OCI-LY1 (cell line): ENCODE data around the gene GDPD1.
A peak's percentile ranks its signal among the peaks of the same experiment; 100 is the strongest.
"Not testable (repeated sequence)": the region's sequence is repeated elsewhere in the genome, so short reads cannot be mapped to it uniquely, and the experiment has no call there.

Source experiments
- H2AFZ ChIP-seq: fragments of 200-600 bp; sonication (generic), shearing (Covaris generic); 2 replicates; pipeline ENCODE4 v1.6.0; 2014; ENCODE audit warnings: antibody characterized with exemption, mild to moderate bottlenecking, low read length
- H3F3A ChIP-seq: fragments of 200-600 bp; sonication (generic), shearing (Covaris generic); 2 replicates; pipeline ENCODE4 v1.6.0; 2014; ENCODE audit warnings: mild to moderate bottlenecking, antibody characterized with exemption, low read length, moderate library complexity; ENCODE audit not compliant: insufficient read depth
- H3K27ac ChIP-seq: fragments of 200-600 bp; sonication (generic); 2 replicates; pipeline ENCODE4 v1.5.1; 2014; ENCODE audit warnings: low read length, mixed run types, mild to moderate bottlenecking, low read depth; ENCODE audit not compliant: poor library complexity, severe bottlenecking
- H3K27me3 ChIP-seq: fragments of 200-600 bp; sonication (generic); 2 replicates; pipeline ENCODE4 v1.6.0; 2014; ENCODE audit warnings: antibody characterized with exemption, mild to moderate bottlenecking, low read length, moderate library complexity; ENCODE audit not compliant: insufficient read depth
- H3K36me3 ChIP-seq: fragments of 200-600 bp; sonication (generic); 2 replicates; pipeline ENCODE4 v1.6.1; 2014; ENCODE audit warnings: mild to moderate bottlenecking, antibody characterized with exemption, low read length, moderate library complexity, mixed read lengths; ENCODE audit not compliant: insufficient read depth
- H3K4me1 ChIP-seq: fragments of 200-600 bp; sonication (generic); 2 replicates; pipeline ENCODE4 v1.5.1; 2014; ENCODE audit warnings: mild to moderate bottlenecking, low read length, moderate library complexity; ENCODE audit not compliant: insufficient read depth, severe bottlenecking
- H3K4me2 ChIP-seq: fragments of 200-600 bp; sonication (generic), shearing (Covaris generic); 2 replicates; pipeline ENCODE4 v1.6.1; 2014; ENCODE audit warnings: low read length
- H3K4me3 ChIP-seq: fragments of 200-600 bp; sonication (generic); 2 replicates; pipeline ENCODE4 v1.5.1; 2014; ENCODE audit warnings: low read length, low read depth, mild to moderate bottlenecking, mixed read lengths; ENCODE audit not compliant: poor library complexity, severe bottlenecking
- H3K79me2 ChIP-seq: fragments of 200-600 bp; shearing (Covaris generic); 2 replicates; pipeline ENCODE4 v1.6.1; 2016; ENCODE audit warnings: mixed run types, low read length, mixed read lengths; ENCODE audit not compliant: insufficient read depth
- H3K9ac ChIP-seq: fragments of 200-600 bp; sonication (generic), shearing (Covaris generic); 2 replicates; pipeline ENCODE4 v1.6.1; 2014; ENCODE audit warnings: mild to moderate bottlenecking, low read length, mixed read lengths
- H3K9me2 ChIP-seq: fragments of 200-600 bp; sonication (generic), shearing (Covaris generic); 2 replicates; pipeline ENCODE4 v1.6.1; 2014; ENCODE audit warnings: low read depth, mild to moderate bottlenecking, low read length, mixed read lengths
- H3K9me3 ChIP-seq: fragments of 200-600 bp; shearing (Covaris generic); 2 replicates; pipeline ENCODE4 v1.6.1; 2014; ENCODE audit warnings: low read length, mixed read lengths
- H4K20me1 ChIP-seq: fragments of 200-600 bp; sonication (generic), shearing (Covaris generic); 2 replicates; pipeline ENCODE4 v1.6.0; 2016; ENCODE audit warnings: mild to moderate bottlenecking, low read length; ENCODE audit not compliant: insufficient read depth
- EZH2 ChIP-seq: fragments of 200-600 bp; sonication (generic), shearing (Covaris generic); IDR thresholded peaks from 2 replicates; pipeline ENCODE4 v1.8.0; 2017; ENCODE audit warnings: borderline replicate concordance, mixed run types, mild to moderate bottlenecking, antibody characterized with exemption, low read length, moderate library complexity, mixed read lengths
- TF ChIP-seq, protein P1 (sequence below): fragments of 200-600 bp; sonication (generic), shearing (Covaris generic); IDR thresholded peaks from 2 replicates; pipeline ENCODE4 v1.5.1; 2017; ENCODE audit warnings: mild to moderate bottlenecking, antibody characterized with exemption, low read length, moderate library complexity, mixed read lengths

GDPD1 gene

GRCh38 chr17:59304811-59305210 is 84.5 kb downstream of the GDPD1 start:
- no peak overlapping the region for H3K9ac ChIP-seq
- H3K27ac ChIP-seq: no peak overlapping the region
- H3K4me3 ChIP-seq: no peak overlapping the region
- no peaks in the 10 kb centered on the region for H3K9me2 ChIP-seq
- H3K27me3 ChIP-seq: no peaks in the 10 kb centered on the region
- H3K36me3 ChIP-seq: no peaks in the 10 kb centered on the region
- no peak overlapping the region for H2AFZ ChIP-seq
- no peaks in the 10 kb centered on the region for H4K20me1 ChIP-seq
- no peaks in the 10 kb centered on the region for H3F3A ChIP-seq
- TF ChIP-seq, protein P1, sequence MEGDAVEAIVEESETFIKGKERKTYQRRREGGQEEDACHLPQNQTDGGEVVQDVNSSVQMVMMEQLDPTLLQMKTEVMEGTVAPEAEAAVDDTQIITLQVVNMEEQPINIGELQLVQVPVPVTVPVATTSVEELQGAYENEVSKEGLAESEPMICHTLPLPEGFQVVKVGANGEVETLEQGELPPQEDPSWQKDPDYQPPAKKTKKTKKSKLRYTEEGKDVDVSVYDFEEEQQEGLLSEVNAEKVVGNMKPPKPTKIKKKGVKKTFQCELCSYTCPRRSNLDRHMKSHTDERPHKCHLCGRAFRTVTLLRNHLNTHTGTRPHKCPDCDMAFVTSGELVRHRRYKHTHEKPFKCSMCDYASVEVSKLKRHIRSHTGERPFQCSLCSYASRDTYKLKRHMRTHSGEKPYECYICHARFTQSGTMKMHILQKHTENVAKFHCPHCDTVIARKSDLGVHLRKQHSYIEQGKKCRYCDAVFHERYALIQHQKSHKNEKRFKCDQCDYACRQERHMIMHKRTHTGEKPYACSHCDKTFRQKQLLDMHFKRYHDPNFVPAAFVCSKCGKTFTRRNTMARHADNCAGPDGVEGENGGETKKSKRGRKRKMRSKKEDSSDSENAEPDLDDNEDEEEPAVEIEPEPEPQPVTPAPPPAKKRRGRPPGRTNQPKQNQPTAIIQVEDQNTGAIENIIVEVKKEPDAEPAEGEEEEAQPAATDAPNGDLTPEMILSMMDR: no peak
- TF ChIP-seq EZH2: no peak
- H3K9me3 ChIP-seq: no peaks in the 10 kb centered on the region
- no peaks in the 10 kb centered on the region for H3K4me1 ChIP-seq
- H3K79me2 ChIP-seq: no peaks in the 10 kb centered on the region
- H3K4me2 ChIP-seq: no peak overlapping the region

- no peak overlapping the region for H3K4me2 ChIP-seq
- H3K36me3 ChIP-seq: no peaks in the 10 kb centered on the region
- H3K4me1 ChIP-seq: no peaks in the 10 kb centered on the region
- no peak overlapping the region for H2AFZ ChIP-seq
- H3K9me3 ChIP-seq: no peaks in the 10 kb centered on the region
- H3K9ac ChIP-seq: no peak overlapping the region
- H3K79me2 ChIP-seq: no peaks in the 10 kb centered on the region
- H4K20me1 ChIP-seq: no peaks in the 10 kb centered on the region
- no peaks in the 10 kb centered on the region for H3K9me2 ChIP-seq
- no peak overlapping the region for H3K27ac ChIP-seq
- no peak for TF ChIP-seq EZH2
- TF ChIP-seq, protein P1: no peak
- no peaks in the 10 kb centered on the region for H3F3A ChIP-seq
- H3K4me3 ChIP-seq: no peak overlapping the region
- H3K27me3 ChIP-seq: no peaks in the 10 kb centered on the region
These were observed 90.1 kb downstream of the GDPD1 start for GRCh38 chr17:59310263-59310920.

- H3K27me3 ChIP-seq: no peaks in the 10 kb centered on the region
- H3K4me3 ChIP-seq: no peak overlapping the region
- no peaks in the 10 kb centered on the region for H3F3A ChIP-seq
- H3K9ac ChIP-seq: no peak overlapping the region
- no peaks in the 10 kb centered on the region for H3K9me2 ChIP-seq
- no peak overlapping the region for H2AFZ ChIP-seq
- H3K4me2 ChIP-seq: no peak overlapping the region
- TF ChIP-seq, protein P1: peak; percentile 78
- no peak for TF ChIP-seq EZH2
- no peaks in the 10 kb centered on the region for H3K79me2 ChIP-seq
- H3K36me3 ChIP-seq: no peaks in the 10 kb centered on the region
- H3K9me3 ChIP-seq: no peaks in the 10 kb centered on the region
- no peaks in the 10 kb centered on the region for H4K20me1 ChIP-seq
- no peaks in the 10 kb centered on the region for H3K4me1 ChIP-seq
- H3K27ac ChIP-seq: no peak overlapping the region
These were observed 90.7 kb downstream of the GDPD1 start for GRCh38 chr17:59311051-59311468.

DNA sequence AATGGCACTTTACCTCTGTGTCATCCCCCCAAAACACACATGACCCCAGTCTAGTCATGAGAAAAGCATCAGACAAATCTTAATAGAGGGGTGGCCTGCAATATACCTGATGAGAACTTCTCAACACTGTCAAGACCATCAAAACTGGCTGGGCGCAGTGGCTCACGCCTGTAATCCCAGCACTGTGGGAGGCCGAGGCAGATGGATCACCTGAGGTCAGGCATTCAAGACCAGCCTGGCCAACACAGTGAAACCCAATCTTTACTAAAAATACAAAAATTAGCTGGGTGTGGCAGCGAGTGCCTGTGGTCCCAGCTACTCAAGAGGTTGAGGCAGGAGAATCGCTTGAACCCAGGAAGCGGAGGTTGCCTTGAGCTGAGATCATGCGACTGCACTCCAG is 91.2 kb downstream of the GDPD1 start:
- not testable (repeated sequence) for H3K4me2 ChIP-seq, H2AFZ ChIP-seq, H3K4me3 ChIP-seq, H3K27me3 ChIP-seq, H3K27ac ChIP-seq, H3K9me2 ChIP-seq, H3F3A ChIP-seq, H3K9ac ChIP-seq, H3K79me2 ChIP-seq, H3K4me1 ChIP-seq, H3K36me3 ChIP-seq, H4K20me1 ChIP-seq, H3K9me3 ChIP-seq
